Renal cortex interstitium (tissue), 11 donors: ENCODE data around the gene TMEM138. TPM values are rescaled to one million over a fixed set of nuclear protein-coding genes. Genes with fewer than 3 reads are reported as not detected.

Source experiments
- DNase-seq, 11 donors: peaks; one replicate each; pipeline ENCODE4 v3.0.0-alpha.2; 2013; ENCODE audit warnings: low read depth in 9 of 11, low spot score in 4 of 11; ENCODE audit errors: extremely low read depth in 1 of 11
- polyA plus RNA-seq, 3 donors: library from polyadenylated mRNA; unstranded; fragments of 120-200 nt; gene quantifications; one replicate each; pipeline ENCODE4 v1.2.1, GENCODE V29; 2013; ENCODE audit not compliant: insufficient read length in 3 of 3

The TMEM138 gene
- polyA plus RNA-seq, 3 donors, result 42.0 to 44.9 (median 43.1) TPM

- no peak for DNase-seq
Observed at GRCh38 chr11:61418136-61418535, 56.0 kb downstream of the TMEM138 start.

Other genes with a start within 250 kb of the TMEM138 start
- 10 to 100 TPM; 16.9 to 22.0 (median 19.2) TPM for gene VPS37C, start 200.9 kb upstream of the TMEM138 start, polyA plus RNA-seq
- under 1 TPM; 0.14 to 0.39 (median 0.19) TPM for gene PGA3, start 158.9 kb upstream of the TMEM138 start, polyA plus RNA-seq
- under 1 TPM; 0.05 to 0.25 (median 0.16) TPM for gene PGA4, start 140.0 kb upstream of the TMEM138 start, polyA plus RNA-seq
- under 1 TPM in 2 of 3 donors, not detected in 1; 0.23 to 0.48 TPM for gene PGA5, start 121.2 kb upstream of the TMEM138 start, polyA plus RNA-seq
- gene VWCE, start 67.1 kb upstream of the TMEM138 start, polyA plus RNA-seq, result 1 to 10 TPM; 2.3 to 4.4 (median 3.1) TPM
- gene DDB1, start 29.3 kb upstream of the TMEM138 start, polyA plus RNA-seq, result 100 to 1,000 TPM; 227 to 256 (median 230) TPM
- gene TKFC, start 29.1 kb upstream of the TMEM138 start, polyA plus RNA-seq, result 10 to 100 TPM; 50.3 to 67.4 (median 62.4) TPM
- gene CYB561A3, start 492 bp upstream of the TMEM138 start, polyA plus RNA-seq, result 10 to 100 TPM; 25.7 to 28.3 (median 27.9) TPM
- 10 to 100 TPM; 29.4 to 35.6 (median 34.3) TPM for gene TMEM216, start 30.2 kb downstream of the TMEM138 start, polyA plus RNA-seq
- 100 to 1,000 TPM in 2 of 3 donors, 10 to 100 TPM in 1; 99.7 to 121 (median 109) TPM for gene CPSF7, start 67.6 kb downstream of the TMEM138 start, polyA plus RNA-seq
- gene SDHAF2, start 67.8 kb downstream of the TMEM138 start, polyA plus RNA-seq, result 10 to 100 TPM; 50.2 to 53.7 (median 50.4) TPM
- gene LRRC10B, start 146.4 kb downstream of the TMEM138 start, polyA plus RNA-seq, result 10 to 100 TPM in 1 of 3 donors, 1 to 10 TPM in 2; 1.1 to 15.3 (median 1.2) TPM
- gene SYT7, start 218.7 kb downstream of the TMEM138 start, polyA plus RNA-seq, result 10 to 100 TPM in 1 of 3 donors, 1 to 10 TPM in 2; 4.2 to 10.3 (median 4.8) TPM